Neural crest cell (in vitro differentiated cells): ENCODE results near the gene SAMD10. TPM values are rescaled to one million over a fixed set of nuclear protein-coding genes. Genes with fewer than 3 reads are reported as not detected.

Experiments used
- DNase-seq: peaks from one replicate; pipeline ENCODE4 v3.0.0; 2021; ENCODE audit warnings: low read depth, mixed read lengths, low spot score
- H3K27ac Mint-ChIP-seq: one replicate; pipeline ENCODE4 v1.8.0; 2021; ENCODE audit warnings: mild to moderate bottlenecking, mixed read lengths; ENCODE audit not compliant: unreplicated experiment
- H3K27me3 Mint-ChIP-seq: 2 replicates; pipeline ENCODE4 v1.8.0; 2021; ENCODE audit warnings: low read depth, mild to moderate bottlenecking, mixed read lengths
- H3K36me3 Mint-ChIP-seq: 2 replicates; pipeline ENCODE4 v1.8.0; 2021; ENCODE audit warnings: low read depth, mild to moderate bottlenecking, mixed read lengths
- H3K4me1 Mint-ChIP-seq: 2 replicates; pipeline ENCODE4 v1.8.0; 2021; ENCODE audit warnings: mixed read lengths
- H3K4me3 Mint-ChIP-seq: one replicate; pipeline ENCODE4 v1.8.0; 2021; ENCODE audit warnings: mild to moderate bottlenecking, mixed read lengths
- H3K9me3 Mint-ChIP-seq: 2 replicates; pipeline ENCODE4 v1.8.0; 2021; ENCODE audit warnings: mixed read lengths
- CTCF ChIP-seq: fragments of 200-600 bp; sonication (generic); conservative IDR thresholded peaks from 2 replicates; pipeline ENCODE4 v1.5.0; 2021; ENCODE audit warnings: antibody characterized with exemption, mild to moderate bottlenecking
- total RNA-seq: library from RNA; stranded (reverse); gene quantifications from 2 replicates; pipeline ENCODE4 v1.2.1, GENCODE V29; 2021

SAMD10 gene
- total RNA-seq, 1 donor from 2014 or later: 8.0 TPM

GRCh38 chr20:63980806-63981728 lies 1.6 kb upstream of the SAMD10 start, which contains the start of gene PRPF6:
Gene PRPF6 (plus strand): TSS chr20:63981132. CDS start chr20:63981246, 114 bp downstream.
- peaks cover 5% of the 10 kb centered on the region for H3K36me3 Mint-ChIP-seq
- peak within 1 kb of the TSS; percentile 94 for H3K27ac Mint-ChIP-seq
- peak; percentile 84 for TF ChIP-seq CTCF
- peak within 1 kb of the TSS; percentile 96 for H3K4me3 Mint-ChIP-seq
- H3K9me3 Mint-ChIP-seq: no peaks in the 10 kb centered on the region
- no peaks in the 10 kb centered on the region for H3K27me3 Mint-ChIP-seq
- DNase-seq: peak; percentile 93
- peaks cover 40% of the 10 kb centered on the region for H3K4me1 Mint-ChIP-seq

- no peaks in the 10 kb centered on the region for H3K27me3 Mint-ChIP-seq
- H3K4me3 Mint-ChIP-seq: peak overlapping the region; percentile 96
- H3K9me3 Mint-ChIP-seq: no peaks in the 10 kb centered on the region
- no peak for TF ChIP-seq CTCF
- no peak for DNase-seq
- H3K36me3 Mint-ChIP-seq: peaks cover 5% of the 10 kb centered on the region
- peaks cover 40% of the 10 kb centered on the region for H3K4me1 Mint-ChIP-seq
- H3K27ac Mint-ChIP-seq: peak overlapping the region; percentile 57
Measured at GRCh38 chr20:63980317-63980805, 919 bp upstream of the SAMD10 start.

- Mint-ChIP-seq H3K9me3 (no peaks in the 10 kb centered on the region), H3K27me3 (no peaks in the 10 kb centered on the region), H3K27ac (no peak overlapping the region), H3K4me3 (peak overlapping the region; percentile 85), H3K36me3 (no peaks in the 10 kb centered on the region), H3K4me1 (peaks cover 40% of the 10 kb centered on the region)
- TF ChIP-seq CTCF: no peak
- no peak for DNase-seq
Measured at GRCh38 chr20:63979229-63979556, 249 bp downstream of the SAMD10 start.

- DNase-seq: peak; percentile 40
- no peaks in the 10 kb centered on the region for H3K36me3 Mint-ChIP-seq
- H3K9me3 Mint-ChIP-seq: no peaks in the 10 kb centered on the region
- no peaks in the 10 kb centered on the region for H3K27me3 Mint-ChIP-seq
- no peak overlapping the region for H3K27ac Mint-ChIP-seq
- no peak for TF ChIP-seq CTCF
- peaks cover 41% of the 10 kb centered on the region for H3K4me1 Mint-ChIP-seq
- peak overlapping the region; percentile 85 for H3K4me3 Mint-ChIP-seq
Measured at GRCh38 chr20:63978319-63979228, 868 bp downstream of the SAMD10 start.

- Mint-ChIP-seq H3K27ac (no peak overlapping the region), H3K4me3 (peak overlapping the region; percentile 85)
- DNase-seq: no peak
Measured at GRCh38 chr20:63977739-63978276, 1.6 kb downstream of the SAMD10 start.

More at GRCh38 chr20:63977739-63978276, 1.6 kb downstream of the SAMD10 start:
- Mint-ChIP-seq H3K4me1 (peaks cover 42% of the 10 kb centered on the region), H3K36me3 (no peaks in the 10 kb centered on the region), H3K27me3 (no peaks in the 10 kb centered on the region), H3K9me3 (no peaks in the 10 kb centered on the region)
- no peak for TF ChIP-seq CTCF
